Activated CD4-positive, alpha-beta T cell treated with anti-CD3 and anti-CD28 coated beads for 1 hour (primary cell): ENCODE data around the gene RAP1GDS1.
"Not testable (repeated sequence)": the region's sequence is repeated elsewhere in the genome, so short reads cannot be mapped to it uniquely, and the experiment has no call there.

Source experiments
- DNase-seq: peaks from one replicate; pipeline ENCODE4 v3.0.0-alpha.2; 2020

The RAP1GDS1 gene

GRCh38 chr4:98289375-98289774, 28.2 kb downstream of the RAP1GDS1 start:
- DNase-seq = no peak

- no peak for DNase-seq
These were observed 29.3 kb downstream of the RAP1GDS1 start for GRCh38 chr4:98290511-98290910.

- no peak for DNase-seq
These were observed 32.1 kb downstream of the RAP1GDS1 start for GRCh38 chr4:98293104-98293887.

- no peak for DNase-seq
These were observed 36.8 kb downstream of the RAP1GDS1 start for GRCh38 chr4:98298022-98298421.

GRCh38 chr4:98300706-98301105, 39.5 kb downstream of the RAP1GDS1 start:
- no peak for DNase-seq

- no peak for DNase-seq
These were observed 44.4 kb downstream of the RAP1GDS1 start for GRCh38 chr4:98305576-98305975.

GRCh38 chr4:98310867-98311266, 49.7 kb downstream of the RAP1GDS1 start:
- DNase-seq = no peak

- DNase-seq = no peak
These were observed 50.5 kb downstream of the RAP1GDS1 start for GRCh38 chr4:98311656-98312055.

- DNase-seq = no peak
These were observed 53.8 kb downstream of the RAP1GDS1 start for GRCh38 chr4:98314791-98315565.

- no peak for DNase-seq
These were observed 57.3 kb downstream of the RAP1GDS1 start for GRCh38 chr4:98318521-98318920.

GRCh38 chr4:98319021-98319420, 57.8 kb downstream of the RAP1GDS1 start:
- DNase-seq = no peak

GRCh38 chr4:98326168-98326567, 65.0 kb downstream of the RAP1GDS1 start:
- no peak for DNase-seq

GRCh38 chr4:98327694-98328093, 66.5 kb downstream of the RAP1GDS1 start:
- DNase-seq = no peak

GRCh38 chr4:98329879-98330640, 68.9 kb downstream of the RAP1GDS1 start:
- not testable (repeated sequence) for DNase-seq

- DNase-seq = no peak
These were observed 70.8 kb downstream of the RAP1GDS1 start for GRCh38 chr4:98332017-98332416.

GRCh38 chr4:98334461-98334860, 73.3 kb downstream of the RAP1GDS1 start:
- DNase-seq = no peak

- DNase-seq = no peak
These were observed 77.7 kb downstream of the RAP1GDS1 start for GRCh38 chr4:98338761-98339438.

- no peak for DNase-seq
These were observed 80.1 kb downstream of the RAP1GDS1 start for GRCh38 chr4:98341309-98341708.

- DNase-seq = no peak
These were observed 82.4 kb downstream of the RAP1GDS1 start for GRCh38 chr4:98343626-98344025.

- DNase-seq = no peak
These were observed 84.7 kb downstream of the RAP1GDS1 start for GRCh38 chr4:98345838-98346237.

GRCh38 chr4:98352396-98352795, 91.2 kb downstream of the RAP1GDS1 start:
- no peak for DNase-seq

- DNase-seq = no peak
These were observed 91.8 kb downstream of the RAP1GDS1 start for GRCh38 chr4:98352940-98353339.
